Measurements from ENCODE around the gene ZNF678.

ZNF678 gene

DNA sequence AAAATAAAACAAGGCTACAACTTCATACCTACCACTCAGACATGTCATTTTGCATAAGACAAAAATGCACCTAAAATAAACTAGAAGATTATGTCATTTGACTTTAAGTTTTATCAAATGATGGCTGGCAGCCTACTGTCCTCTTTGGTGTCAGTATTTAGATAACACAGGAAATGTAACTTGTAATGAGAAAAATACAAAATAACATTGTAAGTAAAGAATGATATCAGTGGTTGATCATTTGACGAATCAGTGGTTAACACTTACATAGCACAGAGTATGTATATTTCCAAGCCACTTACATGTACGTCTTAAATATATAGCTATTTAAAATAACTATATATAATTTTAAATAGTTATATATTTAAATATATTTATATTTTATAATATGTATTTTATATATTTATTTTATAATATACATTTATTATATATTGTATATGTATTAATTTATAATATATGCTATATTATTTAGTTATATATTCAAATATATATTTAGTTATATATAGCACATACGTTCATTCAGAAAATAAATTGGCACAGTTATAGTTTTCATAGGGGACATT, 44.1 kb downstream of the ZNF678 start:
- ChIA-PET CTCF (no interaction called here), POLR2A (no interaction called here)
- no peak for DNase-seq (ENCODE audit: extremely low spot score)
- no peak for TF ChIP-seq BHLHE40 (IDR thresholded peaks at IDR 0.05; ENCODE audit: borderline replicate concordance)
- no peak for TF ChIP-seq CTBP1 (IDR thresholded peaks at IDR 0.05; ENCODE audit: borderline replicate concordance)
- no peak for TF ChIP-seq L3MBTL2 (conservative IDR thresholded peaks at IDR 0.05)
- TF ChIP-seq FOXA1 (IDR thresholded peaks at IDR 0.05), result no peak
- no peak for TF ChIP-seq ELF4 (IDR thresholded peaks at IDR 0.05)
- TF ChIP-seq ARNT (IDR thresholded peaks at IDR 0.05), result no peak
- no peak for TF ChIP-seq FOXK2 (IDR thresholded peaks at IDR 0.05)
- TF ChIP-seq HDGF (IDR thresholded peaks at IDR 0.05; ENCODE audit: borderline replicate concordance), result no peak
- TF ChIP-seq SUZ12 (IDR thresholded peaks at IDR 0.05), result no peak
- TF ChIP-seq, protein P1, sequence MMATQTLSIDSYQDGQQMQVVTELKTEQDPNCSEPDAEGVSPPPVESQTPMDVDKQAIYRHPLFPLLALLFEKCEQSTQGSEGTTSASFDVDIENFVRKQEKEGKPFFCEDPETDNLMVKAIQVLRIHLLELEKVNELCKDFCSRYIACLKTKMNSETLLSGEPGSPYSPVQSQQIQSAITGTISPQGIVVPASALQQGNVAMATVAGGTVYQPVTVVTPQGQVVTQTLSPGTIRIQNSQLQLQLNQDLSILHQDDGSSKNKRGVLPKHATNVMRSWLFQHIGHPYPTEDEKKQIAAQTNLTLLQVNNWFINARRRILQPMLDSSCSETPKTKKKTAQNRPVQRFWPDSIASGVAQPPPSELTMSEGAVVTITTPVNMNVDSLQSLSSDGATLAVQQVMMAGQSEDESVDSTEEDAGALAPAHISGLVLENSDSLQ (IDR thresholded peaks at IDR 0.05), result no peak
- TF ChIP-seq SP1 (IDR thresholded peaks at IDR 0.05), result no peak
- no peak for TF ChIP-seq ZNF384 (IDR thresholded peaks at IDR 0.05)

- CTCF ChIA-PET, result no interaction called here
- no peak for DNase-seq (ENCODE audit: extremely low spot score)
- TF ChIP-seq TARDBP (IDR thresholded peaks at IDR 0.05) (no peak), SUZ12 (IDR thresholded peaks at IDR 0.05) (no peak), CTBP1 (IDR thresholded peaks at IDR 0.05; ENCODE audit: borderline replicate concordance) (no peak), BHLHE40 (IDR thresholded peaks at IDR 0.05; ENCODE audit: borderline replicate concordance) (no peak), FOXM1 (IDR thresholded peaks at IDR 0.05; ENCODE audit: borderline replicate concordance) (no peak), L3MBTL2 (conservative IDR thresholded peaks at IDR 0.05) (no peak), ELF4 (IDR thresholded peaks at IDR 0.05) (no peak), SP1 (IDR thresholded peaks at IDR 0.05) (no peak), ARNT (IDR thresholded peaks at IDR 0.05) (no peak), LEF1 (IDR thresholded peaks at IDR 0.05; ENCODE audit: borderline replicate concordance) (no peak), ZNF384 (IDR thresholded peaks at IDR 0.05) (no peak)
- TF ChIP-seq, protein P1 (IDR thresholded peaks at IDR 0.05), result no peak
- POLR2A ChIA-PET, result no interaction called here
Observed at GRCh38 chr1:227612658-227613057, 49.3 kb downstream of the ZNF678 start.

DNA sequence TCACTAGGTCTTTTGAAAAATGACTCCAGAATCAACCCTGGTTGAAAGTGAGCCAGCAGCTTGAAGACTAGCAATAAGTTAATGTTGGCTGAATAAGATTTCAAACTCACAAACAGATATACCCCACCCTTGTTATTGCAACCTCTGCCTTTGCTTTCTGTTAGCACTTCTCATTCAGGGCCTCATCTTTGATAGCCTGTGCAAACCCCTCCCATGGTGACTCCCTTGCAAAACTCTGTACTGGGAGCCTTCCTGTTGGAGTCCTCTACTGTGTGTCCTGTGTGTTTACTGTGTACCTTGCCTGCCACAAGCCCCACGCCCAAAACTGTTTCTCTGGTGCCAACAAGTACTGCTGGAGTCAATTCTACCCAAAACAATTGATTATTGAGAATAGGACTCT, 50.2 kb downstream of the ZNF678 start:
- ChIA-PET CTCF (no interaction called here), POLR2A (no interaction called here)
- no peak for DNase-seq (ENCODE audit: extremely low spot score)
- no peak for TF ChIP-seq SUZ12 (IDR thresholded peaks at IDR 0.05)
- no peak for TF ChIP-seq CTBP1 (IDR thresholded peaks at IDR 0.05; ENCODE audit: borderline replicate concordance)
- TF ChIP-seq, protein P1 (IDR thresholded peaks at IDR 0.05), result no peak
- TF ChIP-seq SP1 (IDR thresholded peaks at IDR 0.05), result no peak
- TF ChIP-seq ZNF384 (IDR thresholded peaks at IDR 0.05), result no peak
- no peak for TF ChIP-seq BHLHE40 (IDR thresholded peaks at IDR 0.05; ENCODE audit: borderline replicate concordance)
- TF ChIP-seq TARDBP (IDR thresholded peaks at IDR 0.05), result no peak
- TF ChIP-seq LEF1 (IDR thresholded peaks at IDR 0.05; ENCODE audit: borderline replicate concordance), result no peak
- TF ChIP-seq L3MBTL2 (conservative IDR thresholded peaks at IDR 0.05), result no peak

DNA sequence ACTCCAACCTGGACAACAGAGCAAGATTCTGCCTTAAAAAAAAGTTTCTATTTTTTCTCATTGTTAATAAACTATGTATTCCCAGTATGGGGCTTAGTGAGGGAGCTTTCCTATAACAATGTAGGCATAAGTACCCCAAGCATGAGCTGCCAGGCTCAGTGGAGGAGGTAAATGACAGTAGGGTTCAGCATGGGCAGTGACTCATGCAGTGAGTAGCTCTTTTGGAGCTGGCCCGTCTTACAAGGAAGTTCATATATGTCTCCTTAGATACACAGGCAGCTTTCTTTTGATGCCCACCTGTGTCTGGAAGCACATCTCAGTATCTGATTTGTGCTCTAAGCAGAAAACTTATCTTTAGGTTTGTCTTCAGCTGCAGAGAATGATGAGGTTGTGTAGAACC, 57.9 kb downstream of the ZNF678 start:
- CTCF ChIA-PET, result no interaction called here
- TF ChIP-seq FOXA1 (IDR thresholded peaks at IDR 0.05) (no peak), LEF1 (IDR thresholded peaks at IDR 0.05; ENCODE audit: borderline replicate concordance) (no peak), L3MBTL2 (conservative IDR thresholded peaks at IDR 0.05) (no peak), HDGF (IDR thresholded peaks at IDR 0.05; ENCODE audit: borderline replicate concordance) (no peak), ELF4 (IDR thresholded peaks at IDR 0.05) (no peak), ARNT (IDR thresholded peaks at IDR 0.05) (no peak), TARDBP (IDR thresholded peaks at IDR 0.05) (no peak)
- POLR2A ChIA-PET, result no interaction called here
- DNase-seq (ENCODE audit: extremely low spot score), result no peak

DNA sequence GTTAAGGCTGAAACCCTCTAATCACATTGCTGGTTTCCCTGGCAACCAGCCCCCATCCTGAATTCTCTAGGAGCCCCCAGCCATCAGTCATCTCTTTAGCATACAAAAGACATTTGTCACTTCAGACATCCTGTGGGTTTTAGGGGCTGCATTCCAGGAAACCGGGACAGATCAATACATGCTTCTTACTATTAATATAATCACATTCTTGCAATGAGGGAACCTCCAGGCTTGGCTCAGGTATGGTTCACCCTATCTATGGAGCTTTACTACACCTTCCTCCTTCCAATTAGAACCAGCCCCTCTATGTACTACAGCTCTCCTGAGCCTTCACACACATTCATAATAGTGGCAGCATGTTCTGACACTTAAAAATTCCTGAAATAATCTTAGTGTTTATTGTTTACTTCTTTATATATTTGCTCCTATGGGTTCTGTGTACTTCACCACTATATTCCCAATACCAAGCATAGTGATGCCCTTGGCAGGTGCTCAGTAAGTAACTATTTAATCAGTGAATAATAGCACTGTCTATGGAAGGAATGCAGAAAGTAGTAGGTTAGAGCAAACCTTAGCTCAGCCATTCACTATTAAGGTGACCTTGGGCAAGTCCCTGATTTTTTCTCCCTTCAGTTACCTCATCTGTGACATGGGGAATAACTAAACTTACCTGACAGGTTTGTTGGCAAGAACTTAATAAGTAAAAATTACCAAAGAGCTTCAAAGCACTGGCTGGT, 59.6 kb downstream of the ZNF678 start:
- TF ChIP-seq FOXA1 (IDR thresholded peaks at IDR 0.05), result no peak
- TF ChIP-seq CTBP1 (IDR thresholded peaks at IDR 0.05; ENCODE audit: borderline replicate concordance), result no peak
- no peak for TF ChIP-seq SUZ12 (IDR thresholded peaks at IDR 0.05)
- no peak for TF ChIP-seq LEF1 (IDR thresholded peaks at IDR 0.05; ENCODE audit: borderline replicate concordance)
- TF ChIP-seq NFRKB (IDR thresholded peaks at IDR 0.05), result no peak
- no peak for TF ChIP-seq BHLHE40 (IDR thresholded peaks at IDR 0.05; ENCODE audit: borderline replicate concordance)
- TF ChIP-seq L3MBTL2 (conservative IDR thresholded peaks at IDR 0.05), result no peak
- TF ChIP-seq ZNF384 (IDR thresholded peaks at IDR 0.05), result no peak
- TF ChIP-seq, protein P1 (IDR thresholded peaks at IDR 0.05), result no peak
- no peak for TF ChIP-seq ELF4 (IDR thresholded peaks at IDR 0.05)
- TF ChIP-seq SP1 (IDR thresholded peaks at IDR 0.05), result no peak
- TF ChIP-seq TARDBP (IDR thresholded peaks at IDR 0.05), result no peak
- TF ChIP-seq ARNT (IDR thresholded peaks at IDR 0.05), result no peak
- no peak for TF ChIP-seq FOXM1 (IDR thresholded peaks at IDR 0.05; ENCODE audit: borderline replicate concordance)
- TF ChIP-seq HDGF (IDR thresholded peaks at IDR 0.05; ENCODE audit: borderline replicate concordance), result no peak
- DNase-seq (ENCODE audit: extremely low spot score), result no peak
- ChIA-PET POLR2A (no interaction called here), CTCF (no interaction called here)
